H9 (cell line): ENCODE results near the gene METTL4. TPM values are rescaled to one million over a fixed set of nuclear protein-coding genes. Genes with fewer than 3 reads are reported as not detected.

Experiments used
- DNase-seq: peaks from one replicate; pipeline ENCODE4 v3.0.0-alpha.2; 2017
- H2AFZ ChIP-seq: one replicate; pipeline ENCODE4 v1.6.1; 2013; ENCODE audit warnings: mild to moderate bottlenecking, low read length, control low read depth, moderate library complexity
- H2AK5ac ChIP-seq: 2 replicates; pipeline ENCODE4 v1.6.1; 2013; ENCODE audit warnings: low read length, control low read depth, mixed read lengths; ENCODE audit not compliant: insufficient read length
- H2BK120ac ChIP-seq: one replicate; pipeline ENCODE4 v1.6.1; 2013; ENCODE audit warnings: low read depth, mild to moderate bottlenecking, low read length, control low read depth, inconsistent platforms; ENCODE audit not compliant: poor library complexity, severe bottlenecking
- H2BK12ac ChIP-seq: 2 replicates; pipeline ENCODE4 v1.6.1; 2013; ENCODE audit warnings: low read length, control low read depth, mixed read lengths, low read depth; ENCODE audit not compliant: insufficient read length
- H2BK15ac ChIP-seq: 2 replicates; pipeline ENCODE4 v1.6.1; 2013; ENCODE audit warnings: low read depth, low read length, control low read depth
- H2BK20ac ChIP-seq: one replicate; pipeline ENCODE4 v1.6.1; 2013; ENCODE audit warnings: low read depth, mild to moderate bottlenecking, low read length, control low read depth, inconsistent platforms; ENCODE audit not compliant: poor library complexity, severe bottlenecking
- H2BK5ac ChIP-seq: 2 replicates; pipeline ENCODE4 v1.6.1; 2013; ENCODE audit warnings: low read length, control low read depth, mixed read lengths; ENCODE audit not compliant: insufficient read length
- H3K14ac ChIP-seq: 2 replicates; pipeline ENCODE4 v1.6.1; 2013; ENCODE audit warnings: low read length, control low read depth; ENCODE audit not compliant: insufficient read depth
- H3K18ac ChIP-seq: 2 replicates; pipeline ENCODE4 v1.6.1; 2013; ENCODE audit warnings: low read depth, mild to moderate bottlenecking, mixed read lengths, low read length, control low read depth; ENCODE audit not compliant: insufficient read length
- H3K23ac ChIP-seq: 2 replicates; pipeline ENCODE4 v1.6.1; 2013; ENCODE audit warnings: low read length, control low read depth, mixed read lengths, low read depth; ENCODE audit not compliant: insufficient read length
- H3K23me2 ChIP-seq: 2 replicates; pipeline ENCODE4 v1.6.1; 2013; ENCODE audit warnings: low read depth, mild to moderate bottlenecking, mixed read lengths, low read length, control low read depth; ENCODE audit not compliant: insufficient read length, poor library complexity, severe bottlenecking
- H3K27ac ChIP-seq: 2 replicates; pipeline ENCODE4 v1.5.1; 2013; ENCODE audit warnings: low read length, control low read depth, mixed read lengths, low read depth; ENCODE audit not compliant: insufficient read length
- H3K27me3 ChIP-seq: 2 replicates; pipeline ENCODE4 v1.6.1; 2013; ENCODE audit warnings: low read length, control low read depth, inconsistent platforms; ENCODE audit not compliant: insufficient read depth
- H3K4ac ChIP-seq: 2 replicates; pipeline ENCODE4 v1.6.1; 2013; ENCODE audit warnings: low read depth, mild to moderate bottlenecking, control low read depth, inconsistent platforms, low read length, moderate library complexity
- H3K4me1 ChIP-seq: 2 replicates; pipeline ENCODE4 v1.6.1; 2013; ENCODE audit warnings: low read length, control low read depth, inconsistent platforms; ENCODE audit not compliant: insufficient read depth
- H3K4me2 ChIP-seq: 2 replicates; pipeline ENCODE4 v1.6.1; 2013; ENCODE audit warnings: low read length, control low read depth, mixed read lengths; ENCODE audit not compliant: insufficient read length, insufficient read depth
- H3K56ac ChIP-seq: 2 replicates; pipeline ENCODE4 v1.6.1; 2013; ENCODE audit warnings: low read depth, mild to moderate bottlenecking, mixed read lengths, low read length, control low read depth; ENCODE audit not compliant: insufficient read length
- H3K79me1 ChIP-seq: 2 replicates; pipeline ENCODE4 v1.6.1; 2013; ENCODE audit warnings: low read depth, mild to moderate bottlenecking, moderate library complexity, low read length, control low read depth, inconsistent platforms; ENCODE audit not compliant: insufficient read depth, poor library complexity, severe bottlenecking
- H3K79me2 ChIP-seq: 2 replicates; pipeline ENCODE4 v1.6.1; 2013; ENCODE audit warnings: low read length, control low read depth, inconsistent platforms; ENCODE audit not compliant: insufficient read depth
- H3K9ac ChIP-seq: 2 replicates; pipeline ENCODE4 v1.6.1; 2013; ENCODE audit warnings: low read length, control low read depth, mixed read lengths; ENCODE audit not compliant: insufficient read length; ENCODE audit errors: extremely low read depth
- H3K9me3 ChIP-seq: one replicate; pipeline ENCODE4 v1.6.1; 2013; ENCODE audit warnings: low read depth, low read length, inconsistent platforms; ENCODE audit not compliant: control insufficient read depth
- H3T11ph ChIP-seq: one replicate; pipeline ENCODE4 v1.6.1; 2013; ENCODE audit warnings: mild to moderate bottlenecking, low read length, control low read depth, inconsistent platforms
- H4K20me1 ChIP-seq: one replicate; pipeline ENCODE4 v1.6.1; 2013; ENCODE audit not compliant: control insufficient read depth, insufficient read length, insufficient read depth
- H4K5ac ChIP-seq: 2 replicates; pipeline ENCODE4 v1.6.1; 2013; ENCODE audit warnings: low read depth, mild to moderate bottlenecking, mixed read lengths, low read length, control low read depth; ENCODE audit not compliant: insufficient read length
- H4K8ac ChIP-seq: replicated peaks from 2 replicates; pipeline ENCODE4 v1.6.1; 2013; ENCODE audit warnings: low read length, control low read depth, mixed read lengths, low read depth; ENCODE audit not compliant: insufficient read length
- H4K91ac ChIP-seq: 2 replicates; pipeline ENCODE4 v1.6.1; 2013; ENCODE audit warnings: low read depth, mild to moderate bottlenecking, moderate library complexity, mixed read lengths, low read length, control low read depth; ENCODE audit not compliant: insufficient read length
- H3K27ac Mint-ChIP-seq, 3 experiments: 2 replicates in 2 of 3; 3 replicates in 1 of 3; pipeline ENCODE4 v1.8.0; 2020 to 2021; ENCODE audit warnings: mixed read lengths in 3 of 3, mild to moderate bottlenecking in 1 of 3, moderate library complexity in 1 of 3
- H3K27me3 Mint-ChIP-seq: 2 replicates; pipeline ENCODE4 v1.8.0; 2021; ENCODE audit warnings: low read depth, mild to moderate bottlenecking, moderate library complexity, mixed read lengths
- H3K36me3 Mint-ChIP-seq, 3 experiments: 2 replicates in 2 of 3; 3 replicates in 1 of 3; pipeline ENCODE4 v1.8.0; 2020 to 2021; ENCODE audit warnings: low read depth in 3 of 3, mixed read lengths in 3 of 3; ENCODE audit not compliant: insufficient read depth in 1 of 3
- H3K4me1 Mint-ChIP-seq, 2 experiments: 2 replicates each; pipeline ENCODE4 v1.8.0; 2020; ENCODE audit warnings: mixed read lengths in 2 of 2
- H3K4me3 Mint-ChIP-seq, 2 experiments: 2 replicates in 1 of 2; 3 replicates in 1 of 2; pipeline ENCODE4 v1.8.0; 2020 to 2021; ENCODE audit warnings: mild to moderate bottlenecking in 2 of 2, mixed read lengths in 2 of 2, moderate library complexity in 1 of 2
- H3K9me3 Mint-ChIP-seq, 2 experiments: 2 replicates in 1 of 2; 3 replicates in 1 of 2; pipeline ENCODE4 v1.8.0; 2020; ENCODE audit warnings: mild to moderate bottlenecking in 2 of 2, mixed read lengths in 2 of 2, moderate library complexity in 1 of 2
- CTCF ChIP-seq: fragments of 200-600 bp; sonication (generic); conservative IDR thresholded peaks from 3 replicates; pipeline ENCODE4 v1.8.0; 2021; ENCODE audit warnings: antibody characterized with exemption, mild to moderate bottlenecking
- WGBS: extraction: QIAGEN DNeasy Blood & Tissue Kit; methylation state at CpG from one replicate; pipeline ENCODE4 v1.1.7; 2013; ENCODE audit warnings: missing lambda C conversion rate, low lambda C conversion rate, mixed read lengths; ENCODE audit not compliant: insufficient read length; ENCODE audit errors: extremely low coverage; 5-methylcytosine and 5-hydroxymethylcytosine counted together
- total RNA-seq: library from RNA; stranded (reverse); gene quantifications from 2 replicates; pipeline ENCODE4 v1.2.1, GENCODE V29; 2021

METTL4 gene
- total RNA-seq, 1 experiment from 2014 or later = 14.2 TPM

- H3K4me1 Mint-ChIP-seq = peaks cover 20 to 22% of the 10 kb centered on the region in 2 experiments
- H2BK120ac ChIP-seq = no peak overlapping the region
- H2AFZ ChIP-seq = no peak overlapping the region
- no peak overlapping the region for H3K9ac ChIP-seq
- no peak overlapping the region for H3K56ac ChIP-seq
- no peak overlapping the region for H3K4ac ChIP-seq
- H3K79me1 ChIP-seq = peaks cover 3% of the 10 kb centered on the region
- no peak overlapping the region for H3K18ac ChIP-seq
- no peaks in the 10 kb centered on the region for H3K9me3 ChIP-seq
- peaks cover 4 to 20% (median 10%) of the 10 kb centered on the region in 3 experiments; a peak in 6 of 7 replicates for H3K36me3 Mint-ChIP-seq
- H3K23ac ChIP-seq = no peak overlapping the region
- H3K79me2 ChIP-seq = peaks cover 20% of the 10 kb centered on the region; the same call in 1 of the 2 replicates
- no peaks in the 10 kb centered on the region; a peak in 1 of 5 replicates for H3K9me3 Mint-ChIP-seq
- H3K4me2 ChIP-seq = no peak overlapping the region
- no peak overlapping the region for H4K8ac ChIP-seq
- no peak for DNase-seq
- H4K5ac ChIP-seq = no peak overlapping the region
- H2AK5ac ChIP-seq = no peak overlapping the region
- TF ChIP-seq CTCF = no peak
- no peaks in the 10 kb centered on the region for H4K20me1 ChIP-seq
- H2BK15ac ChIP-seq = no peak overlapping the region
- peaks cover 5% of the 10 kb centered on the region; the same call in 1 of the 2 replicates for H3K4me1 ChIP-seq
- H4K91ac ChIP-seq = no peak overlapping the region
- no peak overlapping the region for H2BK12ac ChIP-seq
- no peaks in the 10 kb centered on the region for H3K27me3 Mint-ChIP-seq
- H2BK20ac ChIP-seq = no peak overlapping the region
- no peaks in the 10 kb centered on the region for H3K27me3 ChIP-seq
- 0 out of 7 replicates have a peak overlapping the region, but pooled peaks of 1 of the 3 experiments have one; percentile 41 for H3K27ac Mint-ChIP-seq
- no peak overlapping the region for H3K27ac ChIP-seq
- no peak overlapping the region for H3K4me3 Mint-ChIP-seq
- H3T11ph ChIP-seq = no peak overlapping the region
- no CpG with 5 or more reads among the region's 3 CpGs for WGBS
- H2BK5ac ChIP-seq = no peak overlapping the region
- peaks cover 14% of the 10 kb centered on the region for H3K23me2 ChIP-seq
- no peak overlapping the region for H3K14ac ChIP-seq
These were observed 2.7 kb downstream of the METTL4 start for GRCh38 chr18:2568605-2569004.
